Lower leg skin (tissue), 3 donors: ENCODE measurements around the gene CYTH3.

Experiments used
- POLR2A ChIP-seq, 2 donors: fragments of 450-650 bp; IDR thresholded peaks; one replicate each; pipeline ENCODE4 v1.6.1; 2016 to 2017; ENCODE audit warnings: antibody characterized with exemption in 2 of 2, mild to moderate bottlenecking in 1 of 2, moderate library complexity in 1 of 2
- TF ChIP-seq, protein P1 (sequence below), 3 donors: fragments of 450-650 bp; IDR thresholded peaks; one replicate each; pipeline ENCODE4 v1.5.1; 2016; ENCODE audit warnings: antibody characterized with exemption in 3 of 3, mild to moderate bottlenecking in 3 of 3, moderate library complexity in 2 of 3

DNA sequence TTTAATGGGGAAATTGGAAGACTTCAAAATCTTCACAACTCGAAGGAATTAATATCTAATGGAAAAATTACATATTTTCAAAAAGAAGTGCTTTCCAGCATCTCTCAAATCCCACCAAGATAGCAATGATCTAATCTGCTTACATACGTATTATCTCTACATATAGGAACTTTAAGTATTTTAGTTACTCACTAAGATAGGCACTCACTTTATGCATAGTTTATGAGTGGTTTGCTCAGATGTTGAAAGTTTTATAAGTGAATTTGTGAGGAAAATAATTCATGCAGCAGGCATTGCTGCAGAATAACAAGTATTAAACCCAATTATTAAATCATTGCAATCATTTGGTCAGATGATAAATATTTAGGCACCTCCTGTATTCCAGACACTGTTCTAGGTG is 2.3 kb upstream of the CYTH3 start:
- TF ChIP-seq, protein P1, sequence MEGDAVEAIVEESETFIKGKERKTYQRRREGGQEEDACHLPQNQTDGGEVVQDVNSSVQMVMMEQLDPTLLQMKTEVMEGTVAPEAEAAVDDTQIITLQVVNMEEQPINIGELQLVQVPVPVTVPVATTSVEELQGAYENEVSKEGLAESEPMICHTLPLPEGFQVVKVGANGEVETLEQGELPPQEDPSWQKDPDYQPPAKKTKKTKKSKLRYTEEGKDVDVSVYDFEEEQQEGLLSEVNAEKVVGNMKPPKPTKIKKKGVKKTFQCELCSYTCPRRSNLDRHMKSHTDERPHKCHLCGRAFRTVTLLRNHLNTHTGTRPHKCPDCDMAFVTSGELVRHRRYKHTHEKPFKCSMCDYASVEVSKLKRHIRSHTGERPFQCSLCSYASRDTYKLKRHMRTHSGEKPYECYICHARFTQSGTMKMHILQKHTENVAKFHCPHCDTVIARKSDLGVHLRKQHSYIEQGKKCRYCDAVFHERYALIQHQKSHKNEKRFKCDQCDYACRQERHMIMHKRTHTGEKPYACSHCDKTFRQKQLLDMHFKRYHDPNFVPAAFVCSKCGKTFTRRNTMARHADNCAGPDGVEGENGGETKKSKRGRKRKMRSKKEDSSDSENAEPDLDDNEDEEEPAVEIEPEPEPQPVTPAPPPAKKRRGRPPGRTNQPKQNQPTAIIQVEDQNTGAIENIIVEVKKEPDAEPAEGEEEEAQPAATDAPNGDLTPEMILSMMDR (IDR thresholded peaks at IDR 0.05) = no peak
- TF ChIP-seq POLR2A (IDR thresholded peaks at IDR 0.05) = no peak
